ENCODE data around the gene CCSER1.

DNA sequence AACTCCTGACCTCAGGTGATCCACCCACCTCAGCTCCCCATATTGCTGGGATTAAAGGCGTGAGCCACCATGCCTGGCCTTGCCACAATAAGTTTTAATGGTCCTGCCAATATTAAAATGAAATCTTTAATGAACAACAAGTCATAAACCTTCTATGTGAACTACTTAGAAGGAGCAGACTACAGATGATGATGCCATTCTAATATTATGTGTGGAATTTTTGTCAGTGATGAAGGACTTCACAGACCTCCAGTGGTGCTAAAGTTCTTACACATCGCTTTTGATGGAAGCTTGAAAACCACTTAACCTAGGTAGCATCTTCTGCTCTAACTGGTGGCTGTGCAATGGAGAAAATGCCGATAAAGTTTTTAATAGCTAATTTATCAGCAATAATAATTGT is 331.4 kb downstream of the CCSER1 start:
- TF ChIP-seq, protein P1, sequence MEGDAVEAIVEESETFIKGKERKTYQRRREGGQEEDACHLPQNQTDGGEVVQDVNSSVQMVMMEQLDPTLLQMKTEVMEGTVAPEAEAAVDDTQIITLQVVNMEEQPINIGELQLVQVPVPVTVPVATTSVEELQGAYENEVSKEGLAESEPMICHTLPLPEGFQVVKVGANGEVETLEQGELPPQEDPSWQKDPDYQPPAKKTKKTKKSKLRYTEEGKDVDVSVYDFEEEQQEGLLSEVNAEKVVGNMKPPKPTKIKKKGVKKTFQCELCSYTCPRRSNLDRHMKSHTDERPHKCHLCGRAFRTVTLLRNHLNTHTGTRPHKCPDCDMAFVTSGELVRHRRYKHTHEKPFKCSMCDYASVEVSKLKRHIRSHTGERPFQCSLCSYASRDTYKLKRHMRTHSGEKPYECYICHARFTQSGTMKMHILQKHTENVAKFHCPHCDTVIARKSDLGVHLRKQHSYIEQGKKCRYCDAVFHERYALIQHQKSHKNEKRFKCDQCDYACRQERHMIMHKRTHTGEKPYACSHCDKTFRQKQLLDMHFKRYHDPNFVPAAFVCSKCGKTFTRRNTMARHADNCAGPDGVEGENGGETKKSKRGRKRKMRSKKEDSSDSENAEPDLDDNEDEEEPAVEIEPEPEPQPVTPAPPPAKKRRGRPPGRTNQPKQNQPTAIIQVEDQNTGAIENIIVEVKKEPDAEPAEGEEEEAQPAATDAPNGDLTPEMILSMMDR (IDR thresholded peaks at IDR 0.05) = no peak
- TF ChIP-seq POLR2A (IDR thresholded peaks at IDR 0.05) = no peak
